Measurements from ENCODE around the gene CIDEA.

DNA sequence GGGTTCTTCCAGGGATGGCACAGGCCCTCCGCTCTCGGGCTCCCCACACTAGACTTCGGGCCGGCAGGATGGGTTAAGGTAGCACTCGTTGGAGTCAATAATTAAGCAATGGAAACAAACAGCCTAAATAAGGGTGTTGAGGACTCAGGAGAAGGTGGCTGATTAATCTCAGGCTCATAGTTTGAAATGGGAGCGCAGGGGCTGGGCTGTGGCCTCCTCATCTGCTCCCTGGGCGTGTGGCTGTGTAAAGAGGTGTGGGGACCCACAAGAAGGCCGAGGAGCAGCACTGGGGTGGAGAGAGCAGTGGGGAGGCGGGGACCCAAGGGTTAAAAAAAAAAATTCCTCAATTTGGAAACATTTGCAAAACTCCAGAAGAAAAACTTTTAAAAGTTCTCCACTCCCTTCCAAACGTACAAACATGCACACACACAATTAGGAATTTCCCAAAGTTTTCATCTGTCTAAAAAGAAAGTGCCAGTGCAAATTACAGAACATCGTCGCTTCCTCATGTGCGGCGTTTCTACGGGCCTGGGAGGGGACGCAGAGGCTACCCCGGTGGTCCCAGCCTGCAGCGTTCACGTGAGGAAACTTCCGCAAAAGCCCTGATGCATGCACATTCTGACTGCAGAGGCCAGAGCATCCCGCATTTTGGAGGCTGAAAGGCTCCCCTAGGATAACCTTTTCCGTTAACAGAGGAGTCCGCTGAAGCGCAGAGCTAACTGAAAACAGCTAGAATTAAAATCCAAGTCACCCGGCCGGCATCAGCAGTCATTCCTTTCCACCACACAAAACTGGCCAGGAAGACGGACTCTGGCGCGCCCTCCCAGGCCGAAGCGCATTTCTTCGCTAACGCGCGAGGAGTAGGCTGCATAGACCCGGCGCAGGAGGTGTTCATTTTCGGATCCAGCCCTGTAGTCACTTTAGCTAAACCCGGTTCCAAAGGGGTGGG is 52.9 kb downstream of the CIDEA start:
- TF ChIP-seq, protein P1, sequence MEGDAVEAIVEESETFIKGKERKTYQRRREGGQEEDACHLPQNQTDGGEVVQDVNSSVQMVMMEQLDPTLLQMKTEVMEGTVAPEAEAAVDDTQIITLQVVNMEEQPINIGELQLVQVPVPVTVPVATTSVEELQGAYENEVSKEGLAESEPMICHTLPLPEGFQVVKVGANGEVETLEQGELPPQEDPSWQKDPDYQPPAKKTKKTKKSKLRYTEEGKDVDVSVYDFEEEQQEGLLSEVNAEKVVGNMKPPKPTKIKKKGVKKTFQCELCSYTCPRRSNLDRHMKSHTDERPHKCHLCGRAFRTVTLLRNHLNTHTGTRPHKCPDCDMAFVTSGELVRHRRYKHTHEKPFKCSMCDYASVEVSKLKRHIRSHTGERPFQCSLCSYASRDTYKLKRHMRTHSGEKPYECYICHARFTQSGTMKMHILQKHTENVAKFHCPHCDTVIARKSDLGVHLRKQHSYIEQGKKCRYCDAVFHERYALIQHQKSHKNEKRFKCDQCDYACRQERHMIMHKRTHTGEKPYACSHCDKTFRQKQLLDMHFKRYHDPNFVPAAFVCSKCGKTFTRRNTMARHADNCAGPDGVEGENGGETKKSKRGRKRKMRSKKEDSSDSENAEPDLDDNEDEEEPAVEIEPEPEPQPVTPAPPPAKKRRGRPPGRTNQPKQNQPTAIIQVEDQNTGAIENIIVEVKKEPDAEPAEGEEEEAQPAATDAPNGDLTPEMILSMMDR (IDR thresholded peaks at IDR 0.05) = no peak
- no peak for TF ChIP-seq EZH2 (IDR thresholded peaks at IDR 0.05; ENCODE audit: borderline replicate concordance, insufficient read depth, low read depth, low read length, poor library complexity, severe bottlenecking)

All from B cell (primary cell).